Measurements from ENCODE around the gene PTRH1. TPM values are rescaled to one million over a fixed set of nuclear protein-coding genes. Genes with fewer than 3 reads are reported as not detected.

The PTRH1 gene
- total RNA-seq, 1 donor from 2014 or later, result 8.4 TPM

Other genes starting within 250 kb of the PTRH1 start
- gene STXBP1, start 103.4 kb downstream of the PTRH1 start, total RNA-seq (ENCODE audit: insufficient read depth, low replicate concordance), result 14.4 TPM
- gene CFAP157, start 8.7 kb downstream of the PTRH1 start, total RNA-seq (ENCODE audit: insufficient read depth, low replicate concordance), result 2.9 TPM
- gene TTC16, start 416 bp upstream of the PTRH1 start, total RNA-seq (ENCODE audit: insufficient read depth, low replicate concordance), result 0.24 TPM
- 4.6 TPM for gene TOR2A, start 19.6 kb upstream of the PTRH1 start, total RNA-seq (ENCODE audit: insufficient read depth, low replicate concordance)
- gene SH2D3C, start 63.0 kb upstream of the PTRH1 start, total RNA-seq (ENCODE audit: insufficient read depth, low replicate concordance), result 4.6 TPM
- gene CDK9, start 70.4 kb upstream of the PTRH1 start, total RNA-seq (ENCODE audit: insufficient read depth, low replicate concordance), result 22.4 TPM
- gene FPGS, start 87.2 kb upstream of the PTRH1 start, total RNA-seq (ENCODE audit: insufficient read depth, low replicate concordance), result 52.2 TPM
- 5.1 TPM for gene ENG, start 139.0 kb upstream of the PTRH1 start, total RNA-seq (ENCODE audit: insufficient read depth, low replicate concordance)
- gene AK1, start 162.0 kb upstream of the PTRH1 start, total RNA-seq (ENCODE audit: insufficient read depth, low replicate concordance), result 18.3 TPM
- gene ST6GALNAC6, start 183.9 kb upstream of the PTRH1 start, total RNA-seq (ENCODE audit: insufficient read depth, low replicate concordance), result 30.8 TPM
- 16.9 TPM for gene ST6GALNAC4, start 201.4 kb upstream of the PTRH1 start, total RNA-seq (ENCODE audit: insufficient read depth, low replicate concordance)
- gene PIP5KL1, start 215.1 kb upstream of the PTRH1 start, total RNA-seq (ENCODE audit: insufficient read depth, low replicate concordance), result 1.4 TPM
- 1.4 TPM for gene DPM2, start 222.2 kb upstream of the PTRH1 start, total RNA-seq (ENCODE audit: insufficient read depth, low replicate concordance)